ENCODE results near the gene TMEM108. TPM values are rescaled to one million over a fixed set of nuclear protein-coding genes. Genes with fewer than 3 reads are reported as not detected.

The TMEM108 gene
- polyA plus RNA-seq, 1 donor (not counting 4 experiments of a cell fraction or from before 2014, with no cell fraction given) = not detected

GRCh38 chr3:133419151-133419909 lies 381.1 kb downstream of the TMEM108 start:
- FAIRE-seq = no peak
- TF ChIP-seq CTCF (optimal IDR thresholded peaks at IDR 0.05 in 1 of 3, IDR thresholded peaks at IDR 0.05 in 1 of 3, conservative IDR thresholded peaks at IDR 0.05 in 1 of 3; ENCODE audit: extremely low read depth in 1 of 3, insufficient read depth in 2 of 3, low read length in 3 of 3) = no peak
- TF ChIP-seq EZH2 (IDR thresholded peaks at IDR 0.05; ENCODE audit: low read length) = no peak
- no peak for DNase-seq (ENCODE audit: low read depth, low spot score)
- Histone ChIP-seq H3K4me3 (ENCODE audit: control insufficient read depth in 2 of 3, extremely low read depth in 1 of 3, insufficient read depth in 2 of 3, low read depth in 1 of 3, low read length in 3 of 3) (no peak overlapping the region), H3K4me2 (ENCODE audit: control insufficient read depth, extremely low read depth, insufficient read depth, low read depth, low read length) (no peak overlapping the region), H3K4me1 (ENCODE audit: control insufficient read depth, extremely low read depth, insufficient read depth, low read length) (no peaks in the 10 kb centered on the region), H4K20me1 (ENCODE audit: control insufficient read depth, extremely low read depth, insufficient read depth, low read length) (no peaks in the 10 kb centered on the region), H3K27ac (ENCODE audit: control insufficient read depth, insufficient read depth, low read length) (no peak overlapping the region), H3K9ac (ENCODE audit: control insufficient read depth, extremely low read depth, insufficient read depth, low read length) (no peak overlapping the region), H3K79me2 (ENCODE audit: control insufficient read depth, insufficient read depth, low read length) (no peaks in the 10 kb centered on the region), H3K9me3 (ENCODE audit: control insufficient read depth, low read depth, low read length) (no peaks in the 10 kb centered on the region), H2AFZ (ENCODE audit: control insufficient read depth, low read length) (no peak overlapping the region), H3K9me1 (ENCODE audit: control insufficient read depth, extremely low read depth, insufficient read depth, low read length) (no peaks in the 10 kb centered on the region), H3K36me3 (ENCODE audit: control insufficient read depth in 2 of 2, extremely low read depth in 1 of 2, insufficient read depth in 2 of 2, low read length in 2 of 2) (no peaks in the 10 kb centered on the region), H3K27me3 (ENCODE audit: control insufficient read depth, extremely low read depth, insufficient read depth, low read length) (peaks cover 7% of the 10 kb centered on the region)
- dilution Hi-C loops (cut with MboI; ENCODE audit: extremely low pct_ligation_motif_present, low sequenced_read_pairs) = no loop called here

- no peak for FAIRE-seq
- dilution Hi-C loops (cut with MboI; ENCODE audit: extremely low pct_ligation_motif_present, low sequenced_read_pairs) = no loop called here
Measured at GRCh38 chr3:133424937-133425869, 387.0 kb downstream of the TMEM108 start.

More at GRCh38 chr3:133424937-133425869, 387.0 kb downstream of the TMEM108 start:
- Histone ChIP-seq H2AFZ (ENCODE audit: control insufficient read depth, low read length) (no peak overlapping the region), H3K4me3 (ENCODE audit: control insufficient read depth in 2 of 3, extremely low read depth in 1 of 3, insufficient read depth in 2 of 3, low read depth in 1 of 3, low read length in 3 of 3) (no peak overlapping the region), H3K4me1 (ENCODE audit: control insufficient read depth, extremely low read depth, insufficient read depth, low read length) (no peaks in the 10 kb centered on the region), H3K36me3 (ENCODE audit: control insufficient read depth in 2 of 2, extremely low read depth in 1 of 2, insufficient read depth in 2 of 2, low read length in 2 of 2) (no peaks in the 10 kb centered on the region), H3K9me3 (ENCODE audit: control insufficient read depth, low read depth, low read length) (no peaks in the 10 kb centered on the region), H3K9me1 (ENCODE audit: control insufficient read depth, extremely low read depth, insufficient read depth, low read length) (no peaks in the 10 kb centered on the region), H3K79me2 (ENCODE audit: control insufficient read depth, insufficient read depth, low read length) (no peaks in the 10 kb centered on the region), H3K27ac (ENCODE audit: control insufficient read depth, insufficient read depth, low read length) (no peak overlapping the region), H4K20me1 (ENCODE audit: control insufficient read depth, extremely low read depth, insufficient read depth, low read length) (no peaks in the 10 kb centered on the region), H3K4me2 (ENCODE audit: control insufficient read depth, extremely low read depth, insufficient read depth, low read depth, low read length) (no peak overlapping the region), H3K27me3 (ENCODE audit: control insufficient read depth, extremely low read depth, insufficient read depth, low read length) (peaks cover 25% of the 10 kb centered on the region), H3K9ac (ENCODE audit: control insufficient read depth, extremely low read depth, insufficient read depth, low read length) (no peak overlapping the region)
- TF ChIP-seq CTCF (optimal IDR thresholded peaks at IDR 0.05 in 1 of 3, IDR thresholded peaks at IDR 0.05 in 1 of 3, conservative IDR thresholded peaks at IDR 0.05 in 1 of 3; ENCODE audit: extremely low read depth in 1 of 3, insufficient read depth in 2 of 3, low read length in 3 of 3) (no peak), EZH2 (IDR thresholded peaks at IDR 0.05; ENCODE audit: low read length) (no peak)
- DNase-seq (ENCODE audit: low read depth, low spot score) = no peak

Measured in keratinocyte (primary cell).